ENCODE measurements around the gene COL4A5. TPM values are rescaled to one million over a fixed set of nuclear protein-coding genes. Genes with fewer than 3 reads are reported as not detected.

The COL4A5 gene
- total and polyA plus RNA-seq, 2 donors (not counting 3 experiments of a cell fraction or from before 2014, with no cell fraction given) = 15.4 to 28.8 TPM

- Histone ChIP-seq H3K9me3 (replicated peaks; ENCODE audit: control insufficient read depth, insufficient read depth, low read length) (no peaks in the 10 kb centered on the region), H3K27ac (ENCODE audit: insufficient read depth, low read depth, low read length) (no peak overlapping the region), H3K4me3 (replicated peaks in 1 of 3; ENCODE audit: insufficient read depth in 1 of 3, low read depth in 1 of 3, low read length in 3 of 3) (no peak overlapping the region), H3K4me2 (ENCODE audit: insufficient read depth, low read length) (no peak overlapping the region), H4K20me1 (replicated peaks; ENCODE audit: control insufficient read depth, extremely low read depth, insufficient read depth, low read length) (no peaks in the 10 kb centered on the region), H3K9me1 (replicated peaks; ENCODE audit: control insufficient read depth, extremely low read depth, insufficient read depth, low read length) (no peaks in the 10 kb centered on the region), H2AFZ (ENCODE audit: low read depth, low read length) (no peak overlapping the region), H3K27me3 (ENCODE audit: control insufficient read depth in 2 of 2, insufficient read depth in 2 of 2, low read length in 2 of 2) (no peaks in the 10 kb centered on the region), H3K36me3 (ENCODE audit: control insufficient read depth in 2 of 2, extremely low read depth in 1 of 2, insufficient read depth in 2 of 2, low read length in 2 of 2) (no peaks in the 10 kb centered on the region), H3K4me1 (ENCODE audit: control insufficient read depth, extremely low read depth, insufficient read depth, low read length) (no peaks in the 10 kb centered on the region), H3K9ac (replicated peaks; ENCODE audit: extremely low read depth, insufficient read depth, low read length) (no peak overlapping the region), H3K79me2 (ENCODE audit: control insufficient read depth, insufficient read depth, low read length) (no peaks in the 10 kb centered on the region)
- ChIA-PET POLR2A (no interaction called here), CTCF (no interaction called here)
- no peak for DNase-seq (ENCODE audit: low read depth, low spot score)
- FAIRE-seq = no peak
- intact Hi-C loops (cut with micrococcal nuclease) (no loop called here), dilution Hi-C loops (cut with MboI; ENCODE audit: extremely low pct_ligation_motif_present, low sequenced_read_pairs) (no loop called here)
- no TSS peak for BruUV-seq (replicated peaks)
- no peak for TF ChIP-seq CTCF (IDR thresholded peaks at IDR 0.05; ENCODE audit: extremely low read depth in 1 of 2, insufficient read depth in 1 of 2, low read depth in 1 of 2, low read length in 2 of 2)
- no peak for TF ChIP-seq MAX (IDR thresholded peaks at IDR 0.05; ENCODE audit: insufficient read depth, insufficient read length)
- no peak for TF ChIP-seq MYC (IDR thresholded peaks at IDR 0.05; ENCODE audit: low read depth, low read length)
Measured at GRCh38 chrX:108573136-108573535, 133.5 kb downstream of the COL4A5 start.

- dilution Hi-C loops (cut with MboI; ENCODE audit: extremely low pct_ligation_motif_present, low sequenced_read_pairs) = no loop called here
- Histone ChIP-seq H3K4me1 (ENCODE audit: control insufficient read depth, extremely low read depth, insufficient read depth, low read length) (no peaks in the 10 kb centered on the region), H3K27ac (ENCODE audit: insufficient read depth, low read depth, low read length) (no peak overlapping the region), H3K4me2 (ENCODE audit: insufficient read depth, low read length) (no peak overlapping the region), H3K79me2 (ENCODE audit: control insufficient read depth, insufficient read depth, low read length) (no peaks in the 10 kb centered on the region), H3K9ac (replicated peaks; ENCODE audit: extremely low read depth, insufficient read depth, low read length) (no peak overlapping the region), H4K20me1 (replicated peaks; ENCODE audit: control insufficient read depth, extremely low read depth, insufficient read depth, low read length) (no peaks in the 10 kb centered on the region), H3K36me3 (ENCODE audit: control insufficient read depth in 2 of 2, extremely low read depth in 1 of 2, insufficient read depth in 2 of 2, low read length in 2 of 2) (no peaks in the 10 kb centered on the region), H3K9me1 (replicated peaks; ENCODE audit: control insufficient read depth, extremely low read depth, insufficient read depth, low read length) (no peaks in the 10 kb centered on the region), H3K27me3 (ENCODE audit: control insufficient read depth in 2 of 2, insufficient read depth in 2 of 2, low read length in 2 of 2) (no peaks in the 10 kb centered on the region), H3K4me3 (replicated peaks in 1 of 3; ENCODE audit: insufficient read depth in 1 of 3, low read depth in 1 of 3, low read length in 3 of 3) (no peak overlapping the region), H2AFZ (ENCODE audit: low read depth, low read length) (no peak overlapping the region), H3K9me3 (replicated peaks; ENCODE audit: control insufficient read depth, insufficient read depth, low read length) (no peaks in the 10 kb centered on the region)
- POLR2A ChIA-PET = no interaction called here
- TF ChIP-seq MAX (IDR thresholded peaks at IDR 0.05; ENCODE audit: insufficient read depth, insufficient read length) (no peak), POLR2A (IDR thresholded peaks at IDR 0.05; ENCODE audit: low read depth, low read length) (no peak), MYC (IDR thresholded peaks at IDR 0.05; ENCODE audit: low read depth, low read length) (no peak), EZH2 (IDR thresholded peaks at IDR 0.05; ENCODE audit: borderline replicate concordance, low read depth, low read length, severe bottlenecking) (no peak), JUN (IDR thresholded peaks at IDR 0.05; ENCODE audit: borderline replicate concordance, insufficient read depth, insufficient read length, low read depth) (no peak)
- CTCF ChIA-PET = interaction anchor here (0.8 to 0.9 kb wide), 3 partner anchors 117 to 802 kb away, joined by 3 read pairs; no protein-coding TSS in a partner anchor
- intact Hi-C loops (cut with micrococcal nuclease) = loop anchor here (5.0 kb wide), 1 partner anchor 115 kb away; no protein-coding TSS in a partner anchor
- FAIRE-seq (no peak), DNase-seq (ENCODE audit: low read depth, low spot score) (no peak)
- BruUV-seq (replicated peaks) = no TSS peak
Measured at GRCh38 chrX:108582151-108582550, 142.5 kb downstream of the COL4A5 start.
